ENCODE measurements around the gene CAPS.

GRCh38 chr19:5918463-5919079, 4.5 kb downstream of the CAPS start:
- TF ChIP-seq CTCF (IDR thresholded peaks at IDR 0.05 in 4 of 5, conservative IDR thresholded peaks at IDR 0.05 in 1 of 5) (no peak), POLR2A (IDR thresholded peaks at IDR 0.05) (no peak)
